GM19025 (cell line): ENCODE data around the gene ASB7.
"Not testable (repeated sequence)": the region's sequence is repeated elsewhere in the genome, so short reads cannot be mapped to it uniquely, and the experiment has no call there.

ENCODE experiments used
- ATAC-seq: cut with Tn5 transposase; IDR thresholded peaks from one replicate; pipeline ENCODE4 v1.9.1; 2021; ENCODE audit warnings: mild to moderate bottlenecking, low read depth, moderate library complexity; ENCODE audit not compliant: unreplicated experiment

Gene ASB7, protein sequence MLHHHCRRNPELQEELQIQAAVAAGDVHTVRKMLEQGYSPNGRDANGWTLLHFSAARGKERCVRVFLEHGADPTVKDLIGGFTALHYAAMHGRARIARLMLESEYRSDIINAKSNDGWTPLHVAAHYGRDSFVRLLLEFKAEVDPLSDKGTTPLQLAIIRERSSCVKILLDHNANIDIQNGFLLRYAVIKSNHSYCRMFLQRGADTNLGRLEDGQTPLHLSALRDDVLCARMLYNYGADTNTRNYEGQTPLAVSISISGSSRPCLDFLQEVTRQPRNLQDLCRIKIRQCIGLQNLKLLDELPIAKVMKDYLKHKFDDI

GRCh38 chr15:100602064-100602822 lies at the start of gene ASB7, which contains the start of gene LINS1:
TSS of gene ASB7 (plus strand) at chr15:100602589. CDS start at chr15:100612217, 9,628 bp downstream.
TSS of gene LINS1 (minus strand) at chr15:100602184. CDS start at chr15:100580842, 21,342 bp downstream.
- ATAC-seq: peak; percentile 91

DNA sequence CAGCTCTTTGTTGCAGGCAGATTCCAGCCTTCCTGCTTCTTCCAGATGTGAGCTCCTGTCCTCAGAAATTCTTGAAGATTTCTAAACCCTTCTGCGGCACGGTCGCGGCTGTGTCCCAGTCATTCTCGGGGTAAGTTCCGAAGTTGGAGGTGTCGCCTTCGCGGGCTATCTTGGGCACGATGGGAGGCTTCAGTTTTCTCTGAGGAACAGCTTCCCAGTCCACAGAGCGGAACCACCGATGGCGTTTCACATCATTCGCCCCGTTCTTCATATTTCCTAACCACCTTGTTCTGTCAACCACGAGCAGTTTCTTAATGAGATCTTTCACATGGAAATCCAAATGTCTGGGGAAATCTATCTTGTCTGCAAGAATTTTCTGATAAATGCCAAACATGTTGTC lies 48.9 kb upstream of the ASB7 start:
- no peak for ATAC-seq

GRCh38 chr15:100558771-100559254 lies 43.6 kb upstream of the ASB7 start:
- ATAC-seq: no peak

GRCh38 chr15:100559330-100559729 lies 43.1 kb upstream of the ASB7 start:
- no peak for ATAC-seq

- no peak for ATAC-seq
These were observed 42.1 kb upstream of the ASB7 start for GRCh38 chr15:100560323-100560722.

- ATAC-seq: no peak
These were observed 36.8 kb upstream of the ASB7 start for GRCh38 chr15:100565591-100565990.

- ATAC-seq: no peak
These were observed 35.4 kb upstream of the ASB7 start for GRCh38 chr15:100566850-100567628.

GRCh38 chr15:100569391-100569790 lies 33.0 kb upstream of the ASB7 start:
- no peak for ATAC-seq

DNA sequence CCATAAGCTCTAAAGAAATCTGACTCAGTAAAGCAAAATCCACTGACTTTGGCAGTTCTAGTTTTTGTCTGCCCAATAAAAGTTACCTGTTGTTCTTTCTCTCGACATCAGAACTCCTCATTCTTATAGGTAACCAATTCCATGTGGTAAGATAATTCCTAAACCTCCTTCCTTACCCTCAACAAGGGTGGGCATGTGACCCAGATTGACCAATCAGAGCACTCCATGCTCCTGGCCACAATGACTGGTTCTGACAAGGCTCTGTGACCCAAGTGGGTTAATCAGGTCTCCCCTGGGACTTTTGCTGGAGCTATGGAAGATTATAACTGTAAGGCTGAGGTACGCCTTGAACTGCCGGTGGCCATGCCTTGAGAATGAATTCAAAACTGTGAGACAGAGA lies 32.1 kb upstream of the ASB7 start:
- ATAC-seq: no peak

DNA sequence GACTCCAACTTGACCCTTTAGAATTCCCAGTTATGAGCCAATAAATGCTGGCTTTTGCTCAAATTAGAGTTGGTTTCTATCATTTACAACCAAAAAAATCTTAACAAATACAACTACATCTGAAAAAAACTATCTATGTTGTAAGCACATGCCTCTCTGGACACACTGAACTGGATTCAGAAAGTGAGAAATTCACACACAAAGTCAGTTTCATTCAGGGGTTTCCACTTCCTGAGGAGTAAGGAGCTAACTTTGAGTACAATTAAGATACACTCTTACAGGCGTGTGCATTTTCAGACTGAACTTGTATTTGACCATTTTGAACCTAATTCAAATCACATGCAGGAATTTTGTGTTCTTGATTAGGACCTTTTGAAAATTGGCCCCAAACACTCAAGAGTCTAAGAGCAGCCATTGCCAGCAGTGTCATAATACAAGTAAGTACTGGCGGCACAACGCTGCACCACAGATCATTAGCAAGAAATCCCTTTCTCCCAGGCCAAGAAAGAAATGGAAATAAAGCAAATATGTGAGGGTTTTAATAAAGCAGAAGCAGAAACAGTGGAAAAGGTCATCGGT lies 31.6 kb upstream of the ASB7 start:
- no peak for ATAC-seq

- no peak for ATAC-seq
These were observed 30.7 kb upstream of the ASB7 start for GRCh38 chr15:100571592-100572167.

DNA sequence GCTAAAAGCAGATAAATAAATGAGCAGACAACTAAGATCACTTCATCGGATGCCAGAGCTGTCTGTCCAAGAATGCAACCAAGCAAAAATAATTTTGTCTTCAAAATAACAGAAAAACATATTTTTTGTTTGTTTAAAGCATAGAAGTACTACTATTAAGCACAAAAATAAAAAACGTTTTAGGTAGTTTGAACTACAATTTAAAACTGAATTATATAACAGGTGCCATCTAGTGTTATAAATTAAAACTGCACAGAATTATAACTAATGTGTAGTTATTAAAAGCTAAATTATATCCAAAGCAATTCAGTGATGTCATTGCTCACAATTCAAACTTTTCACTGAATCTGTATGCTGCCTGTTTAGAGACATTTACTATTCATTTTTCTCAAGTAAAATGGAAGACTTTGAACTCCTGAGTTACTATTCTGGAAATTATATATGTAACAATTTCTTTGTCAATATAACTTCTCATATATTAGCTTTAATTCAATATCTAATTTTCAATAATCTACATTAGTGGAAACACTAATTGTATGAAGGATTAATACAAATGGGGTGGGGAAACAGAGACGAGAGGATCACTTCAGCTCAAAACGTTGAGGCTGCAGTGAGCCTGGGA lies 29.9 kb upstream of the ASB7 start:
- no peak for ATAC-seq

- ATAC-seq: no peak
These were observed 28.9 kb upstream of the ASB7 start for GRCh38 chr15:100573526-100573925.

- no peak for ATAC-seq
These were observed 22.0 kb upstream of the ASB7 start for GRCh38 chr15:100580414-100580813.

- no peak for ATAC-seq
These were observed 13.6 kb upstream of the ASB7 start for GRCh38 chr15:100588638-100589242.

- ATAC-seq: not testable (repeated sequence)
These were observed 11.2 kb upstream of the ASB7 start for GRCh38 chr15:100591163-100591562.

GRCh38 chr15:100591835-100592234 lies 10.6 kb upstream of the ASB7 start:
- ATAC-seq: no peak

GRCh38 chr15:100592898-100593297 lies 9.5 kb upstream of the ASB7 start:
- no peak for ATAC-seq

DNA sequence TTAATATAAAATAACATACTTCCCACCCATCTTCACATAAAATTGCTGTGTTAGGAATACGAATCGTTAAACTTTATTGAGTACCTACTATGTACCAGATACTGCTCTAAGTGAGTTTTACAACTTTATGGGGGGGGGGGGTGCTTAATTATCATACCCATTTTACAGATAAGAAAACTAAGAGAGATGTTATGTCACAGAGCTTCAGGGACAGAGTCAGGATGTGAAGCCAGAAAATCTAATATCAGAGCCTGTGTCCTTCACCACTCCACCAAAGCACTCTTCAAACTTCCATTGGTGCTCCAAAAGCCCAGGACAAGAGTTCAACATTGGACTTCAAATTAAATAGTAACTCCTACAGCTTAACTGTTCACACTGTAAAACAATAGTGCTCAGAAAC lies 9.0 kb upstream of the ASB7 start:
- ATAC-seq: no peak
